HEK293 (cell line): ENCODE results near the gene SWAP70.

Source experiments
- CTCF ChIP-seq: fragments of 450-650 bp; formaldehyde crosslinking; IDR thresholded peaks from 2 replicates; pipeline ENCODE4 v1.5.1; 2016; ENCODE audit warnings: missing biosample characterization, missing genetic modification characterization
- KLF16 ChIP-seq: fragments of 450-650 bp; formaldehyde crosslinking; IDR thresholded peaks from 2 replicates; pipeline ENCODE4 v1.5.1; 2017; ENCODE audit warnings: missing biosample characterization, missing genetic modification characterization
- ZBTB48 ChIP-seq: fragments of 450-650 bp; formaldehyde crosslinking; IDR thresholded peaks from 2 replicates; pipeline ENCODE4 v1.5.1; 2016; ENCODE audit warnings: missing biosample characterization, missing genetic modification characterization

GRCh38 chr11:9708544-9708943 is 44.7 kb downstream of the SWAP70 start:
- TF ChIP-seq CTCF (tag by site-specific recombination) (no peak), ZBTB48 (tag by site-specific recombination) (no peak), KLF16 (tag by site-specific recombination) (no peak)
